GM23248 (cell line): ENCODE data around the gene DOK6. TPM values are rescaled to one million over a fixed set of nuclear protein-coding genes. Genes with fewer than 3 reads are reported as not detected.

ENCODE experiments used
- DNase-seq: peaks from one replicate; pipeline ENCODE4 v3.0.0-alpha.2; 2015
- H2AFZ ChIP-seq: fragments of 200-600 bp; sonication (generic); 2 replicates; pipeline ENCODE4 v1.6.1; 2016; ENCODE audit warnings: antibody characterized with exemption
- H3F3A ChIP-seq: fragments of 200-600 bp; sonication (generic); 2 replicates; pipeline ENCODE4 v1.6.1; 2016; ENCODE audit warnings: mild to moderate bottlenecking, antibody characterized with exemption, mixed run types; ENCODE audit not compliant: insufficient read depth
- H3K27ac ChIP-seq: fragments of 200-600 bp; sonication (generic); 2 replicates; pipeline ENCODE4 v1.5.1; 2016; ENCODE audit warnings: mild to moderate bottlenecking
- H3K27me3 ChIP-seq: fragments of 200-600 bp; sonication (generic); replicated peaks from 2 replicates; pipeline ENCODE4 v1.6.1; 2016; ENCODE audit warnings: mild to moderate bottlenecking; ENCODE audit not compliant: insufficient read depth
- H3K36me3 ChIP-seq: fragments of 200-600 bp; sonication (generic); 2 replicates; pipeline ENCODE4 v1.6.1; 2016; ENCODE audit warnings: low read depth, mild to moderate bottlenecking
- H3K4me1 ChIP-seq: fragments of 200-600 bp; sonication (generic); 2 replicates; pipeline ENCODE4 v1.6.1; 2016; ENCODE audit warnings: mild to moderate bottlenecking; ENCODE audit not compliant: insufficient read depth
- H3K4me2 ChIP-seq: fragments of 200-600 bp; sonication (generic); one replicate; pipeline ENCODE4 v1.6.1; 2016; ENCODE audit warnings: mild to moderate bottlenecking; ENCODE audit not compliant: unreplicated experiment
- H3K4me3 ChIP-seq: fragments of 200-600 bp; sonication (generic); 2 replicates; pipeline ENCODE4 v1.5.1; 2016; ENCODE audit warnings: mild to moderate bottlenecking
- H3K79me2 ChIP-seq: fragments of 200-600 bp; sonication (generic); 2 replicates; pipeline ENCODE4 v1.6.1; 2016; ENCODE audit warnings: mild to moderate bottlenecking; ENCODE audit not compliant: insufficient read depth
- H3K9ac ChIP-seq: fragments of 200-600 bp; sonication (generic); 2 replicates; pipeline ENCODE4 v1.6.1; 2016; ENCODE audit warnings: mild to moderate bottlenecking
- H3K9me2 ChIP-seq: fragments of 200-600 bp; sonication (generic); 2 replicates; pipeline ENCODE4 v1.6.1; 2016; ENCODE audit warnings: mixed run types, mild to moderate bottlenecking, moderate library complexity; ENCODE audit not compliant: insufficient read depth
- H3K9me3 ChIP-seq: fragments of 200-600 bp; sonication (generic); one replicate; pipeline ENCODE4 v1.6.1; 2017; ENCODE audit warnings: low read depth
- H4K20me1 ChIP-seq: fragments of 200-600 bp; sonication (generic); 2 replicates; pipeline ENCODE4 v1.6.0; 2016; ENCODE audit not compliant: insufficient read depth
- EZH2 ChIP-seq: fragments of 200-600 bp; sonication (generic); IDR thresholded peaks from 2 replicates; pipeline ENCODE4 v1.6.1; 2018; ENCODE audit warnings: antibody characterized with exemption, mild to moderate bottlenecking; ENCODE audit not compliant: insufficient read depth, poor library complexity, severe bottlenecking
- EZH2phosphoT487 ChIP-seq: fragments of 200-600 bp; sonication (generic); IDR thresholded peaks from 2 replicates; pipeline ENCODE4 v1.6.1; 2018; ENCODE audit warnings: antibody characterized with exemption, moderate library complexity, mild to moderate bottlenecking, low read depth; ENCODE audit not compliant: insufficient read depth
- WGBS, 2 experiments: methylation state at CpG; one replicate each; pipeline ENCODE4 v1.1.6; 2015 to 2017; ENCODE audit warnings: low lambda C conversion rate in 2 of 2, low coverage in 1 of 2; ENCODE audit errors: missing lambda C conversion rate in 2 of 2; 5-methylcytosine and 5-hydroxymethylcytosine counted together
- in situ Hi-C: fragments of 300-500 bp; cut with MboI; formaldehyde crosslinking; loops from 2 replicates; pipeline ENCODE4 v1.15.0; 2020
- polyA plus RNA-seq: library from polyadenylated mRNA; unstranded; fragments of >200 nt; fragmentation: Nextera tagmentation; extraction: Ambion mirVana; gene quantifications from 2 replicates; pipeline ENCODE4 v1.2.1, GENCODE V29; 2016
- total RNA-seq: library from RNA; depleted of rRNA; stranded (reverse); fragments of >200 nt; shearing (Covaris generic); gene quantifications from 2 replicates; pipeline ENCODE4 v1.2.3, GENCODE V29; 2014

Gene DOK6
- total and polyA plus RNA-seq, 2 experiments from 2014 or later = 1.1 to 5.2 TPM

GRCh38 chr18:69529151-69529550 is 128.5 kb downstream of the DOK6 start:
- H3K4me1 ChIP-seq = no peaks in the 10 kb centered on the region
- H3K4me3 ChIP-seq = no peak overlapping the region
- no peaks in the 10 kb centered on the region for H3K9me3 ChIP-seq
- no peak for DNase-seq
- 91 to 94% methylated on average over 2 of the region's 2 CpGs for WGBS, 2 experiments
- H3K9me2 ChIP-seq = no peaks in the 10 kb centered on the region
- H2AFZ ChIP-seq = no peak overlapping the region
- no peaks in the 10 kb centered on the region for H3F3A ChIP-seq
- H3K79me2 ChIP-seq = no peaks in the 10 kb centered on the region
- H4K20me1 ChIP-seq = no peaks in the 10 kb centered on the region
- H3K36me3 ChIP-seq = no peaks in the 10 kb centered on the region
- H3K27ac ChIP-seq = no peak overlapping the region
- in situ Hi-C loops = no loop called here
- H3K9ac ChIP-seq = no peak overlapping the region
- no peak overlapping the region for H3K4me2 ChIP-seq
- H3K27me3 ChIP-seq = no peaks in the 10 kb centered on the region
- TF ChIP-seq EZH2phosphoT487 (no peak), EZH2 (no peak)

- no peaks in the 10 kb centered on the region for H3K4me1 ChIP-seq
- H3F3A ChIP-seq = no peaks in the 10 kb centered on the region
- H3K4me3 ChIP-seq = no peak overlapping the region
- H4K20me1 ChIP-seq = no peaks in the 10 kb centered on the region
- no peaks in the 10 kb centered on the region for H3K36me3 ChIP-seq
- H2AFZ ChIP-seq = no peak overlapping the region
- H3K9me2 ChIP-seq = no peaks in the 10 kb centered on the region
- no peak overlapping the region for H3K27ac ChIP-seq
- WGBS, 2 experiments = 74 to 75% methylated on average over 5 of the region's 5 CpGs
- no peaks in the 10 kb centered on the region for H3K27me3 ChIP-seq
- H3K4me2 ChIP-seq = no peak overlapping the region
- H3K79me2 ChIP-seq = no peaks in the 10 kb centered on the region
- in situ Hi-C loops = no loop called here
- H3K9ac ChIP-seq = no peak overlapping the region
- no peak for DNase-seq
- no peaks in the 10 kb centered on the region for H3K9me3 ChIP-seq
- no peak for TF ChIP-seq EZH2phosphoT487
Measured at GRCh38 chr18:69531973-69532372, 131.3 kb downstream of the DOK6 start.

GRCh38 chr18:69537183-69537582 is 136.5 kb downstream of the DOK6 start:
- Histone ChIP-seq H3K4me2 (no peak overlapping the region), H3K4me3 (no peak overlapping the region), H2AFZ (no peak overlapping the region), H3F3A (no peaks in the 10 kb centered on the region), H3K36me3 (no peaks in the 10 kb centered on the region), H3K27ac (no peak overlapping the region), H4K20me1 (no peaks in the 10 kb centered on the region), H3K27me3 (no peaks in the 10 kb centered on the region), H3K79me2 (no peaks in the 10 kb centered on the region), H3K9ac (no peak overlapping the region), H3K4me1 (no peaks in the 10 kb centered on the region), H3K9me2 (no peaks in the 10 kb centered on the region), H3K9me3 (no peaks in the 10 kb centered on the region)
- no peak for TF ChIP-seq EZH2
- TF ChIP-seq EZH2phosphoT487 = no peak
- in situ Hi-C loops = no loop called here
- 80 to 88% methylated on average over 3 of the region's 3 CpGs for WGBS, 2 experiments
- DNase-seq = no peak

- Histone ChIP-seq H3K9ac (no peak overlapping the region), H3K9me3 (no peaks in the 10 kb centered on the region), H3K4me2 (no peak overlapping the region), H3K4me3 (no peak overlapping the region), H2AFZ (no peak overlapping the region), H4K20me1 (no peaks in the 10 kb centered on the region), H3K27me3 (no peaks in the 10 kb centered on the region), H3K27ac (no peak overlapping the region), H3K4me1 (no peaks in the 10 kb centered on the region), H3K9me2 (no peaks in the 10 kb centered on the region), H3K36me3 (no peaks in the 10 kb centered on the region), H3F3A (no peaks in the 10 kb centered on the region), H3K79me2 (no peaks in the 10 kb centered on the region)
- in situ Hi-C loops = no loop called here
- no peak for DNase-seq
- no peak for TF ChIP-seq EZH2
- TF ChIP-seq EZH2phosphoT487 = no peak
- 38 to 45% methylated on average over 3 of the region's 3 CpGs for WGBS, 2 experiments
Measured at GRCh38 chr18:69538849-69539248, 138.2 kb downstream of the DOK6 start.

GRCh38 chr18:69539404-69539803 is 138.7 kb downstream of the DOK6 start:
- 89 to 96% methylated on average over 2 of the region's 2 CpGs for WGBS, 2 experiments
- Histone ChIP-seq H3K4me3 (no peak overlapping the region), H3K27me3 (no peaks in the 10 kb centered on the region), H3K9me3 (no peaks in the 10 kb centered on the region), H3K79me2 (no peaks in the 10 kb centered on the region), H3K27ac (no peak overlapping the region), H4K20me1 (no peaks in the 10 kb centered on the region), H3K4me2 (no peak overlapping the region), H2AFZ (no peak overlapping the region), H3F3A (no peaks in the 10 kb centered on the region), H3K9me2 (no peaks in the 10 kb centered on the region), H3K9ac (no peak overlapping the region), H3K4me1 (no peaks in the 10 kb centered on the region), H3K36me3 (no peaks in the 10 kb centered on the region)
- DNase-seq = no peak
- no peak for TF ChIP-seq EZH2
- no peak for TF ChIP-seq EZH2phosphoT487
- in situ Hi-C loops = no loop called here
